Activated naive CD4-positive, alpha-beta T cell treated with anti-CD3 and anti-CD28 coated beads for 36 hours (primary cell): ENCODE measurements around the gene ERC1. TPM values are rescaled to one million over a fixed set of nuclear protein-coding genes. Genes with fewer than 3 reads are reported as not detected.

Source experiments
- CTCF ChIA-PET: fragments of 350-600 bp; sonication (Branson Sonifier 250); formaldehyde crosslinking; loops from one replicate; lab custom pipeline; 2021; ENCODE audit warnings: antibody characterized with exemption; lab: Charles Lee
- DNase-seq: peaks from one replicate; pipeline ENCODE4 v3.0.0-alpha.2; 2020
- H3K27ac Mint-ChIP-seq: one replicate; pipeline ENCODE4 v1.8.0; 2021; ENCODE audit warnings: mild to moderate bottlenecking, mixed read lengths
- H3K27me3 Mint-ChIP-seq: one replicate; pipeline ENCODE4 v1.8.0; 2021; ENCODE audit warnings: low read depth, mixed read lengths
- H3K36me3 Mint-ChIP-seq: one replicate; pipeline ENCODE4 v1.8.0; 2021; ENCODE audit warnings: low read depth, mixed read lengths
- H3K4me1 Mint-ChIP-seq: one replicate; pipeline ENCODE4 v1.8.0; 2021; ENCODE audit warnings: low read depth, mixed read lengths
- H3K4me3 Mint-ChIP-seq: one replicate; pipeline ENCODE4 v1.8.0; 2021; ENCODE audit warnings: mild to moderate bottlenecking, moderate library complexity, mixed read lengths
- H3K9me3 Mint-ChIP-seq: one replicate; pipeline ENCODE4 v1.8.0; 2021; ENCODE audit warnings: mixed read lengths
- intact Hi-C: fragments of 100-400 bp; cut with micrococcal nuclease; formaldehyde crosslinking; loops from one replicate; pipeline ENCODE4 v1.15.1; 2023
- total RNA-seq, 2 experiments: library from RNA; stranded (reverse); gene quantifications; one replicate each; pipeline ENCODE4 v1.2.3, GENCODE V29; 2021

The ERC1 gene
- total RNA-seq, 2 experiments from 2014 or later: 17.4 to 20.7 TPM

DNA sequence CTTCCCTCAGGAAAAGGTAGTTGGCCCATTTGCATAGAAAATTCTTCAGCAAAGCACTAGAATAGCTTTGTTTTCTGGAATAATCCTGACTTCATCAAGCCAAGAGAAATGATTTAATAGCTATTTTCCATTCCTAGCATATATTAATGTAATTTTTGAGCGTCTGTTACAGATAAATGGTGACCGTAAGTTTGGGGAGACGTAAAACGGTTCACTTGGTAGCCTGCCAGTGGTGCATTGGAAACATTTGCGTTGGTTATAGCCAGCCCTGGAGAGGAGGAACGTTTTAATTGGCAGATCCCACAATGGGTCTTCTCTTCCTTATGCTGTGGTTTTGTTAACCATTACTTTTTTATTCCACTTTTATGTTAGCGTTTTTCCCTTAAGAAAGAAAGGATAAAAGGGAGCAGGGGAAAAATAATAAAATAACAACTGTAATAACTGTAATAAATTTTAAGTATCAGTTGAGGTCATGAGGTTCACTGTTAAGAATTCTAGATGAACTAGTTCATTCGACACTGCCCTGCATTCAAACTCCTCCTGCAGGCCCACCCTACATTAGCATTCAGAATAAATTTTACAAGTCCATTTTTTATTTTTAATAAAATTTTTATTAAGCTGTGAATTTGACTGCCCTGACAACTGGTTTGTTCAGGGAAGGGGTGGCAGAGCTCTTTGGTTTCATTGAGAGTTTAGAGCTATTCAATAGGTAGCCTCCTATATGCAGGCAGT, 300.7 kb downstream of the ERC1 start:
- Mint-ChIP-seq H3K4me1 (no peaks in the 10 kb centered on the region), H3K27me3 (no peaks in the 10 kb centered on the region), H3K9me3 (no peaks in the 10 kb centered on the region), H3K4me3 (no peak overlapping the region), H3K27ac (no peak overlapping the region), H3K36me3 (peaks cover 11% of the 10 kb centered on the region)
- intact Hi-C loops: no loop called here
- DNase-seq: no peak
- CTCF ChIA-PET: interaction anchor here (0.6 to 1.0 kb wide), 2 partner anchors 10 to 174 kb away, joined by 3 read pairs; no protein-coding TSS in a partner anchor

DNA sequence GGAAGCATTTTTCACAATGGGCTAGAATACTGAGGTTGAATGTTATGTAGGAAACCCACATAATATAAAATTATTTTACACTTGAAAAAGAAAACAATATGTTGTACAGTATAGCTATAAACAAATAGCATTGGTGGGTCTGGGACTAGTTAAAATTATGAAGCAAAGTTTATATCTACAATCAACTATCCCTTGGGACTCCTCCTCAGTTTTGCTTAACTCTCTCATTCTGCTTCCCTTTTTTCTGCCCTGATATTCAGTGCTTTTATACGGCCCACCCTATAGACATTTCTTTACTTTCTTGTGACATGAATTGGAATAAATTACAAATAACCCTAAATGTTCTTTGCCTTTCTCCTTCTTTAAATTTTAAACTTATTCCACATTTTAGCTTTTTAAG, 302.9 kb downstream of the ERC1 start:
- H3K27me3 Mint-ChIP-seq: no peaks in the 10 kb centered on the region
- no peak overlapping the region for H3K4me3 Mint-ChIP-seq
- intact Hi-C loops: no loop called here

DNA sequence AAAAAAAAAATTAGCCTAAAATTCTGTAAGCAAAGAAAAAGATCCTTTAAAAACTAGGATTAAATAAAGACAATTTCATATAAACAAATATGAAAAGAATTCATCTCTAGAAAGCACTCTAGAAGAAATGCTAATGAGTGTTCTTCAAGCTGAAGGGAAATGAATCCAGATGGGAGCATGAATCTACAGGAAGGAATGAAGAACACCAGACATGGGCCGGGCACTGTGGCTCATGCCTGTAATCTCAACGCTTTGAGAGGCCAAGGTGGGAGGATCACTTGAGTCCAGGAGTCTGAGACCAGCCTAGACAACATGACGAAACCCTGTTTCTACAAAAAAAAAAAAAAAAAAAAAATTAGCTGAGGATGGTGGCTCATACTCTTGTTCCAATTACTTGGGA, 306.2 kb downstream of the ERC1 start:
- peaks cover 35% of the 10 kb centered on the region for H3K36me3 Mint-ChIP-seq
- no peak overlapping the region for H3K27ac Mint-ChIP-seq
- H3K27me3 Mint-ChIP-seq: no peaks in the 10 kb centered on the region
- H3K9me3 Mint-ChIP-seq: no peaks in the 10 kb centered on the region
- intact Hi-C loops: no loop called here
- no peak for DNase-seq
- CTCF ChIA-PET: no interaction called here
- no peaks in the 10 kb centered on the region for H3K4me1 Mint-ChIP-seq
- H3K4me3 Mint-ChIP-seq: no peak overlapping the region

More for the DNA sequence above, 302.9 kb downstream of the ERC1 start:
- H3K9me3 Mint-ChIP-seq: no peaks in the 10 kb centered on the region
- CTCF ChIA-PET: no interaction called here
- no peaks in the 10 kb centered on the region for H3K4me1 Mint-ChIP-seq
- no peak overlapping the region for H3K27ac Mint-ChIP-seq
- DNase-seq: no peak
- peaks cover 25% of the 10 kb centered on the region for H3K36me3 Mint-ChIP-seq

DNA sequence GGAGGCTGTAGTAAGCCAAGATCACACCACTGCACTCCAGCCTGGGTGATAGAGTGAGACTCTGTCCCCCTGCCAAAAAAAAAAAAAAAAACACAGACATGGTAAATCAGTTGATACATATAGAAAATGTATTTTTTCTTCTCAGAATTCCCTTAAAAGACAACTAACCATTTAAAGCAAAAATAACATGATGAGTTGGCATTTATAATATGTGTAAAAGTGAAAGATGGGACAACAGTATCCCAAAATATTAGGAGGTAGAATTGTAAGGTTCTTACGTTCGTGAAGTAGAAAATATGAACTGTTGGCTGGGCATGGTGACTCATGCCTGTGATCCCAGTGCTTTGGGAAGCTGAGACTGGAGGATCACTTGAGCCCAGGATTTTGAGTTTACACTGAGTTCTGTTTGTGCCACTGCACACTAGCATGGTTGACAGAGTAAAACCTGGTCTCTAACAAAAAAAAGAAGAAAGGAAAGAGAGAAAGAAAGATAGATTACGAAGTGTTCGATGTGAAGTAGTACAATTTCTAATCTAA, 306.7 kb downstream of the ERC1 start:
- peaks cover 35% of the 10 kb centered on the region for H3K36me3 Mint-ChIP-seq
- H3K27me3 Mint-ChIP-seq: no peaks in the 10 kb centered on the region
- no peak overlapping the region for H3K4me3 Mint-ChIP-seq
- H3K9me3 Mint-ChIP-seq: no peaks in the 10 kb centered on the region
- intact Hi-C loops: no loop called here
- DNase-seq: no peak
- H3K27ac Mint-ChIP-seq: no peak overlapping the region
- CTCF ChIA-PET: no interaction called here
- no peaks in the 10 kb centered on the region for H3K4me1 Mint-ChIP-seq

DNA sequence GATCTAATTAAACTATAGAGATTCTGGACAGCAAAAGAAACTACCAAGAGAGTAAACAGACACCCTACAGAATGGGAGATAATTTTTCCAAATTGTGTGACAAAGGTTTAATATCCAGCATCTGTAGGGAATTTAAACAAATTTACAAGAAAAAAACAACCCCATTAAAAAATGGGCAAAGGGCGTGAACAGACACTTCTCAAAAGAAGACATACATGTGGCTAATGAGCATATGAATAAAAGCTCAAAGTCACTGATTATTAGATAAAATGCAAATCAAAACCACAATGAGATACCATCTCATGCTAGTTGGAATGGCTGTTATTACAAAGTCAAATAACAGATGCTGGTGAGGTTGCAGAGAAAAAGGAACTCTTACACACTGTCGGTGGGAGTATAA, 309.4 kb downstream of the ERC1 start:
- Mint-ChIP-seq H3K27ac (no peak overlapping the region), H3K4me3 (no peak overlapping the region), H3K36me3 (peaks cover 35% of the 10 kb centered on the region), H3K4me1 (no peaks in the 10 kb centered on the region), H3K27me3 (no peaks in the 10 kb centered on the region), H3K9me3 (no peaks in the 10 kb centered on the region)
- no peak for DNase-seq
- intact Hi-C loops: no loop called here
- CTCF ChIA-PET: no interaction called here

DNA sequence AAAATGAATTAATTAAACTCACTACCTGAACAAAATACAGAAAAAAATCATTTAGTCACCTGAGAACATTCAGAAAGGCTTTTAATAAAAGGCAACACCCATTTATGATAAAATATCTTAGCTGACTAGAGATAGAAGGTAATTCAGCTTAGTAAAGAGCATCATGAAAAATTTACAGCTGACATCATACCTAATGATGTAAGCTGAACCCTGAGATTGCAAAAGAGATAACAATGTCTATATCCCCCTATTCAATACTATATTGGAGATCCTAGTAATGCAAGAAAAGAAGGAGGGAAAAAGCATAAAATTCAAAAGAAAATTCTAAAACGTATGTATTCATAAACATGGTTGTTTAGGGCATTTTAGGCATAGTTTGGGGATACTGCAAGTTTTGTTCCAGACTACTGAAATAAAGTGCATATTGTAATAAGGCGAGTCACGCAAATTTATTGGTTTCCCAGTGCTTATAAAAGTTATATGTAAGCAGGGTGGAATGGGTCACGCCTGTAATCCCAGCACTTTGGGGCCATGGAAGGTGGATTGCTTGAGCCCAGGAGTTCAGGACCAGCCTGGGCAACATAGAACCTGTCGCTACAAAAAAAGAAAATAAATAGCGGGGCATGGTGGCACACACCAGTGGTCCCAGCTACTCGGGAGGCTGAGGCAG, 311.3 kb downstream of the ERC1 start:
- no peak overlapping the region for H3K27ac Mint-ChIP-seq
- no peaks in the 10 kb centered on the region for H3K4me1 Mint-ChIP-seq
- H3K4me3 Mint-ChIP-seq: no peak overlapping the region
- peaks cover 28% of the 10 kb centered on the region for H3K36me3 Mint-ChIP-seq
- no peak for DNase-seq
- H3K9me3 Mint-ChIP-seq: no peaks in the 10 kb centered on the region
- intact Hi-C loops: no loop called here
- no peaks in the 10 kb centered on the region for H3K27me3 Mint-ChIP-seq
- CTCF ChIA-PET: no interaction called here

DNA sequence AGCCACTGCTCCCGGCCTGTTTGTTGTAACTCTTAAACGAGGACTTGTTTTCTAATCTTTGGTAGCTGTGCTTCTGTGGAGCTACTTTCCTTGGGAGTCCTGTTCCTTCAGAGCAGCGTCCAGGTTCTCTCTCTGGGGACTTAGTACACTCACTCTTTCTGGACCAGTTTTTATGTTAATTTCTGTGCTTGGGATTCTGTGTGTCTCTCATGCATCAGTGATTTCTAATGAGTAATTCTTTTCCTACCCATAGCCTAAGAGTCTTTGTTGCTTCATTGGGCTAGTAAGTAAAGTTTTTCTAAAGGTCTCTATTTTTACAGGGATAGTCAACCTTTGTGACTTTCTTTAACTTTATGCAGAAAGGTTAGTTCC, 314.0 kb downstream of the ERC1 start:
- Mint-ChIP-seq H3K4me1 (no peaks in the 10 kb centered on the region), H3K36me3 (peaks cover 12% of the 10 kb centered on the region), H3K27me3 (no peaks in the 10 kb centered on the region), H3K4me3 (no peak overlapping the region), H3K27ac (no peak overlapping the region), H3K9me3 (no peaks in the 10 kb centered on the region)
- CTCF ChIA-PET: interaction anchor here (1.1 kb wide), 1 partner anchor 188 kb away, joined by 3 read pairs; no protein-coding TSS in a partner anchor
- no peak for DNase-seq
- intact Hi-C loops: no loop called here

DNA sequence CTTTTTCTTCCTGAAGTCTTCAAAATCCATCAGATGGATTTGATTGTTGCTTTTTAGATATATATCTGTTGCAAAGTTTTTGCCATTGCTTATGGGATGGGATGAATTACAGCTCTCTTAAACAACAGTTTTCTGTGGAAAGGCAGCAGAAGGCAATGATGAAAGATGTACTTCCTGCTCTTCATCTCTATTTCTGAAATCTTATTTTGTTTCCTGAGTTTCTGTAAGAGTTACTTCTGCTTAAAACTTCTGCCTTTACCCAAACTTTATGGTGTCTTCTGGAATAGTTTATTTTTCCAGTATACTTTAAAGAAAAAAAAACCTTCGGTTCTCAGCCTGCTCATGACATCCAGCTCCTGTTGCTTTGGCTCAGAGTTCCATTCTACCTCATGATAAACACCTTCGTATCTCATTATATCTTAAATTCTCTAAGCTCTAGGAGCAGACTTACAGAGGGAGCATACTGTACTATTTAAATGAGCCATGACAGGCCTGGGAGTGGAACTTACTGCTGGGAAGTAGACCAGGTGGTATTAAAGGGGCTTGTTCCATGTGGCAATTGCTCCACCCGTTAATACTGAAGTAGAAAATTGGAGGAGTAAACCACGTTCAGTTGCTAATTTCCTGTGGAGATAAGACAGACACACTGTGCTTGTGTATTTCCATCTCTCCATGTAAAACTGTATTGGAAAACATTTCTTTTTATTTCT, 314.9 kb downstream of the ERC1 start:
- H3K4me1 Mint-ChIP-seq: no peaks in the 10 kb centered on the region
- CTCF ChIA-PET: interaction anchor here (1.1 kb wide), 1 partner anchor 189 kb away, joined by 3 read pairs; no protein-coding TSS in a partner anchor
- no peaks in the 10 kb centered on the region for H3K9me3 Mint-ChIP-seq
- no peak overlapping the region for H3K27ac Mint-ChIP-seq
- intact Hi-C loops: no loop called here
- no peak for DNase-seq
- H3K4me3 Mint-ChIP-seq: no peak overlapping the region
- peaks cover 8% of the 10 kb centered on the region for H3K36me3 Mint-ChIP-seq
- H3K27me3 Mint-ChIP-seq: no peaks in the 10 kb centered on the region

DNA sequence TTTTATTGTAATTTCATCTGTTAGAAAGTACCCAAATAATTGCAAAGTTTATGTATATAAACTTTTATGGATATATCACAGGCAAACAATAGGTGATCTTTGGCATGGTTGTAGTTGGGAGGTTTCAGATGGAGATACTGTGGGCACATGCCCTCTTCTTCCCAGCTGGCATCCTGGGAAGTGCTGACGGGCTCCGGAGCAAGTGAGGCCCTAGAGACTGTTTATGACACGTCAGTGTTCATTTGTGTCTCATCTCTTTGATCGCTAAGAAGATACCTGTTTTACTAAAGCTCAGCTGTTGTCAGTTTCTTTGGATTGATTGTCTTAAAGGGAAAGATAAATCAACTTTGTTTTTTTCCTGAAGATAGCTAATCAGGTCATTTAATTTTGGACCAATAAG, 315.8 kb downstream of the ERC1 start:
- H3K36me3 Mint-ChIP-seq: peaks cover 8% of the 10 kb centered on the region
- H3K4me1 Mint-ChIP-seq: no peaks in the 10 kb centered on the region
- H3K27ac Mint-ChIP-seq: no peak overlapping the region
- H3K4me3 Mint-ChIP-seq: no peak overlapping the region
- CTCF ChIA-PET: no interaction called here
- H3K27me3 Mint-ChIP-seq: no peaks in the 10 kb centered on the region
- no peaks in the 10 kb centered on the region for H3K9me3 Mint-ChIP-seq
- DNase-seq: no peak
- intact Hi-C loops: no loop called here

DNA sequence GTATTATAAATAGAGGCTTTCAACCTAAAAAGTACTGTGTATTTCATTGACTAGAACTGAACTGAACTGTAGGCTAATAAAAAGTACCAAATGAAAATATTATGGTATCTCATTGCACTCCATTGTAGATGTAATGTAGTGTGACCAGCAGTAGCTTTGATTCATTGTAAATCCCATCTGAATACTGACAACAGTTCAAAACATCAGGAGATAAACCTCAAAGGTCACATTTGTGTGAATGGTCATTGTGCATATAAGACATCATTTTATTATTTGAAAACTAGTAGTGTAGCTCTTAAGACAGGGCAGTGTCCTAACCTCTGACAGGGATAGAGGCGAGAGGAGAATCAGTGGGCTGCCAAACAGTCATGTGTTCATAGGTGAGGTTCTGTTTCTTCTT, 316.8 kb downstream of the ERC1 start:
- CTCF ChIA-PET: interaction anchor here (0.6 kb wide), 2 partner anchors 180 to 976 kb away, joined by 3 to 5 read pairs; no protein-coding TSS in a partner anchor
- no peaks in the 10 kb centered on the region for H3K9me3 Mint-ChIP-seq
- intact Hi-C loops: no loop called here
- H3K27ac Mint-ChIP-seq: no peak overlapping the region
- H3K4me1 Mint-ChIP-seq: no peaks in the 10 kb centered on the region
- H3K27me3 Mint-ChIP-seq: no peaks in the 10 kb centered on the region
- H3K36me3 Mint-ChIP-seq: peaks cover 13% of the 10 kb centered on the region
- no peak for DNase-seq
- no peak overlapping the region for H3K4me3 Mint-ChIP-seq

DNA sequence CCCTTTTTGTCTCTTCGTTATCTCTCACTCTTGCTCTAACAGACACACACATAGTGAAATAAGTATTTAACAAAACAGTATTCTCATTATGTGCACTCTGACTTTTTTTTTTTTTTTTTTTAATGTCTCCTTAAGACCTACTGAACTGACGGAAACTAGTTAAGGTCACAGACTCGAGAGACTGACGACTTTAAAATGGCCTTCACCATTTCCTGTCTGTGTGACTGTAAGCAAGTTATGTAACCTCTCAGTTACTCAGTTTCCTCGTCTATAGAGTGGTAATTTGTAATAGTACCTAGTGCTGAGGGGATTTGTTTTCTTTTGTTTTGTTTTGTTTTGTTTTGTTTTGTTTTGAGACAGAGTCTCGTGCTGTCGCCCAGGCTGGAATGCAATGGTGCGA, 318.6 kb downstream of the ERC1 start:
- intact Hi-C loops: no loop called here
- no peak overlapping the region for H3K27ac Mint-ChIP-seq
- CTCF ChIA-PET: no interaction called here
- no peaks in the 10 kb centered on the region for H3K9me3 Mint-ChIP-seq
- no peak overlapping the region for H3K4me3 Mint-ChIP-seq
- no peaks in the 10 kb centered on the region for H3K27me3 Mint-ChIP-seq
- peaks cover 16% of the 10 kb centered on the region for H3K36me3 Mint-ChIP-seq
- no peaks in the 10 kb centered on the region for H3K4me1 Mint-ChIP-seq
- DNase-seq: no peak

DNA sequence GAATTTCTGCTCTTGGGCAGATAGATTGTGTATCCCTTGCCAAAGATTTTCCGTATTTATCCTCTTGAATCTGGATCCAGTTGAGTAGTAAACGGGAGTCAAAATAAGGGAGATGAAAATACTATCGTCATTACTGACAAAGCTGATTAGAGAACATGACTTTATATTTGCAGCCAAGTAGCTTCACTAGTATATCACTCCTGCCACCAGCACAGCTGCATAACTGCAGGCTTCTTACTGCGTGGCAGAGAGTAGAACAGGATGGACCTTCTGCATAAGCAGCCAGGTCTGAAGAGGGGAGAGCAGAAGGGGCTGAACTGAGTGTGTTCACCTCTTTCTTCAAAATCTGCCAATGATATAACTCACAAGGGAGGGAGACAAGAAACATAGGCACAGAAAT, 319.6 kb downstream of the ERC1 start:
- CTCF ChIA-PET: no interaction called here
- Mint-ChIP-seq H3K27me3 (no peaks in the 10 kb centered on the region), H3K4me1 (no peaks in the 10 kb centered on the region), H3K27ac (no peak overlapping the region), H3K9me3 (peaks cover 2% of the 10 kb centered on the region), H3K4me3 (no peak overlapping the region), H3K36me3 (peaks cover 19% of the 10 kb centered on the region)
- intact Hi-C loops: no loop called here
- DNase-seq: no peak
